ENCODE results near the gene RGS11.

The RGS11 gene

DNA sequence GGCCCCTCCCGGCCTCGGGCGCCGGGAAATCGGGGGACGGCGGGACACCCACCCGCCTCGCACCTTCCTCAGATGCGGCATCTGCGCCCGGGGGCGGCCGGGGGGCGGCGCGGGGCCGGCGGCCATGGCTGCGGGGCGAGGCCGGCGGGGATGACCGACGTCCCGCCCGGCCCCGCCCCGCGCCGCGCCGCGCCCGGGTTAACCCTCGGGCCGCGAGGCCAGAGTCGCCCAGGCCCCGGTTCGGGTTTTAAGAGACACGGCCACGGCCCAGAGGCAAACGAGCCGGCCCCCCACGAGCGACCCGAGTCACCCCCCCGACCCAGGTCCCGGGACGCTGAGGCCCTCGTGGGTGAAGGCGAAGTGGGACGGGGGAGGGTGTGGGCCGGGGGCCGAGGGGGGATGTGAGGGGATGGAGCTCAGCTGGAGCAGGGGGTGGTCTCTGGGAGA is at the start of gene RGS11:
RGS11 (minus strand) TSS at position 159 of the 447 bp plus-strand sequence; CDS start at position 126, 33 bp downstream.
- no peak for DNase-seq

GRCh38 chr16:324451-325334 is 48.9 kb upstream of the RGS11 start:
- peak; percentile 63 for DNase-seq

DNA sequence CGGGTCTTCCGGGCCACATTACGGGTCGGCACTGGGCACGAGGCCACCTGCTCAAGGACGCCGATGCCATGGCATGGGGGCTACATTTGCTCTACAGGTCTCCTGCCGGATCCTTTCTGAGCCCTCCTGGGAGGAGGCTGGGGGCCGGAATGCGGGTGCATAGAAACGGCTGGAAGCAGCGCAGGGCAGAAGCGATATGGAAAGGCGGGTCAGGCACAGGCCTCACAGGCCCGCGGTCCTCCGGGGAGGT is 48.4 kb upstream of the RGS11 start:
- no peak for DNase-seq

DNA sequence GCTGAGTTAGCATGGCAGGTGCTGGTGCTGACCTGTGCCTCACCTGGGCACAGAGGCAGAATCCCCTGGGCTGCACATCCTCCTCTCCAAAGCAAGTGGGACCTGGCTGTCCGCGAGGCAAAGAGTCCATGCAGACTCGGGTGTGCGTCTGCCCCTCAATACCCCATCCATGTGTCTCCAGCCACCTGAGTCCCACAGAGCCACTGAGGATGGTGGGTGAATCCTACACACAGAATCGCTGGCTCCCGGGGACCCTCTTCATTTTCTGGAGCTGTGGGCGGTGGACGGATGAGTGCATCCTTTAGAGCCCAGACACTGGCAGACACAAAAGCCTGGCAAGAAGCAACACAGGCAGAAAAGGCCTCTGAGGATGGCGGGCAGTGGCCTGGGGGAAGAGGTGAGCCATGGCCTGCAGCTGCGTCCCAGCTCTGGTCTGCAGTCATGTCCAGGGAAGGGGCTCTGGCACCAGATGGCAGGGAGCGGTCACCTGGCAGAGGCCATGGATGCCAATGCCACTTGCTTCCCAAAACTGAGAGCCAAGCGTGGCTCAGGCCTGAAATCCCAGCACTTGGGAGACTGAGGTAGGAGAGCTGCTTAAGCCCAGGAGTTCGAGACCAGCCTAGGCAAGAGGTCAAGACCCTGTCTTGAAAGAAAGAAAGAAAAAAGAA is 46.9 kb upstream of the RGS11 start:
- no peak for DNase-seq

GRCh38 chr16:321532-321931 is 45.8 kb upstream of the RGS11 start:
- no peak for DNase-seq

GRCh38 chr16:320206-320605 is 44.5 kb upstream of the RGS11 start:
- DNase-seq, result no peak

DNA sequence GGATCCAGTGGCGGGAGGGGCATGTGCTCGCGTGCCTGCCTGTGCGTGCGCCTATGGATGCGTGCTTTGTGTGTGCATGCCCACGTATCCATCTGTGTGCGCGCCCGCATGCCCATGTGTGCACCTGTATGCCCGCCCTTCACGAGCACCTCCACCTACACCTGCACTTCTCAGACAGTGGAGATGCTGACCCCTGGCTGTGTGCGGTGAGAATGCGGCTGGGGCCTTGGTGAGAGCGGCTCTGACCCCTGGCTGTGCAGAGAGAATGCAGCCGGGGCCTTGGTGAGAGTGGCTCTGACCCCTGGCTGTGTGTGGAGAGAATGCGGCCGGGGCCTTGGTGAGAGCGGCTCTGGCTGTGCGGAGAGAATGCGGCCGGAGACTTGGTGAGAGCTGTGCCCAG is 42.9 kb upstream of the RGS11 start:
- no peak for DNase-seq

GRCh38 chr16:317583-317982 is 41.8 kb upstream of the RGS11 start:
- DNase-seq, result no peak

DNA sequence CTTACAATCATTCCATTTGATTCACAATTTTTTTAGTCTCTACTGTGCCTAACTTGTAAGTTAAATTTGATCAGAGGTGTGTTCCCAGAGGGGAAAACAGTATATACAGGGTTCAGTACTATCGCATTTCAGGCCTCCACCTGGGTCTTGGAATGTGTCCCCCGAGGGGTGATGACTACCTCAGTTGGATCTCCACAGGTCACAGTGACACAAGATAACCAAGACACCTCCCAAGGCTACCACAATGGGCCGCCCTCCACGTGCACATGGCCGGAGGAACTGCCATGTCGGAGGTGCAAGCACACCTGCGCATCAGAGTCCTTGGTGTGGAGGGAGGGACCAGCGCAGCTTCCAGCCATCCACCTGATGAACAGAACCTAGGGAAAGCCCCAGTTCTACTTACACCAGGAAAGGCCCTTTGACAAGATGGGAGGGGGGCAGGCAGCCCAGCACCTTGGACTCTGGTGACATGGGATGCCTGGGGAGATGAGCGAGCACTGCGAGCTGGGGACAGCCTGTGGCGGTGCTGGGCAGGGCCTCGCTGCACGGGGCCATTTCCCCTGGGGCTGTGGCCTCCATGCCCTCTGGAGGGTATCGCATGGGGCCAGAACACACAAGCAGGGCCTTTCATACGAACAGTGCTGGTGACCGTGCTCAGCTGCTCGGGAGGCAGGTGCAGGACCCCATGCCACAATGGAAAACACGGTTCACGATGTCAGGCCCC is 41.2 kb upstream of the RGS11 start:
- DNase-seq, result no peak

DNA sequence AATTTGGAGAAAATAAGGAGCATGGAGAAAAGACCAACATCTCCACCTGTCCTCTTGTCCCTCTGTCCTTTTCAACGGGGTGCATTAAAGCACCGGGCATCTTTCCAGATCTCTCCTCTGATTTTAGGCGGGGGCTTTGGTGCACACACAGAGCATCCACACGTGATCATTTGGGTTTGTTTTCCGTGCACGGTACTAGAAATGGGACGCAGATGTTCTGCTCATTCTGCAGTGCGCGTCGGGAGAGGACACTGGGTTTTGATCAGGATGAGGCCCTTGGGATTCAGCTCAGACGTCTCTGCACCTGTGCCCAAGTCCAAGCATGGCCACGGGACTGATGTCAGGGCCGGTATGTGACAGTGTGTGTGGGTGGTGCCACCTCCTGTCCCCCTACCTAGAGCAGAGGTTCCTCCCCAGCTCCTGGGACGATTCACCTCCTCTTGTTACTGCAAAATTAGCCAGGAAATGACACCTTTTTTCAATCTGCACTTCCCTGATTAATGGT is 39.1 kb upstream of the RGS11 start:
- no peak for DNase-seq

DNA sequence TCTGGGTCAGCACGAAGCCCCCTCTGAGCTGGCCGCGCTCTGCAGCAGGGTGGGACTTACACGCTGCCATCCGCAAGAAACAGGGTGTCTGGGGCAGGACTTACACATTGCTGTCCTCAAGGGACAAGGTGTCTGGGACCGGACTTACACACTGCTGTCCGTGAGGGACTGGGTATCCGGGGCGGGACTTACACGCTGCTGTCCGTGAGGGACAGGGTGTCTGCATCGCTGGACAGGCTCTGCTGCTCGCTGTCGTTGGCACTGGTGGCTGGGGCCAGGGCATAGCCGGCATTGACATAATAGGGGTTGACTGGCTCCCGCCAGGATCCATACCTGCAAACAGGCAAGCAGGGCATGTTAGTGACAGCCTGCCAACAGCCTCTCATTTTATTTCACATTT is 38.6 kb upstream of the RGS11 start:
- no peak for DNase-seq

DNA sequence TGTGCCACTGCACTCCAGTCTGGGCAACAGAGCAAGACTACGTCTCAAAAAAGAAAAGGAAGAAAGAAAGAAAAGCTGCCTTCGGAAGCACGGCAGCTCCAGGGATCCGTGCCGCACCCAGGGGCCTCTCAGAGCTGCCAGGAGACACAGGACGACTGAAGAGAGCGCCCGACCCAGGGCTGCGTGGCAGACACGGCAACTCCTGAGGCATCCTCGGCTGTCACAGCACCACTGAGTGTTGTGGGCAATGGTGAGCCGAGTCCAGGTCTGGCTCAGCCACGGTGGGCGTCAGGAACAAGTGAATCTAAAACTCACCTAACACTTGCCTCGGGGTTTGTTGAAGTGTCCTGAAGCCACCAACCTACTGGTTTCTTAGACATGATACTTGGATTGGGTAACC is 36.0 kb upstream of the RGS11 start:
- DNase-seq, result no peak

DNA sequence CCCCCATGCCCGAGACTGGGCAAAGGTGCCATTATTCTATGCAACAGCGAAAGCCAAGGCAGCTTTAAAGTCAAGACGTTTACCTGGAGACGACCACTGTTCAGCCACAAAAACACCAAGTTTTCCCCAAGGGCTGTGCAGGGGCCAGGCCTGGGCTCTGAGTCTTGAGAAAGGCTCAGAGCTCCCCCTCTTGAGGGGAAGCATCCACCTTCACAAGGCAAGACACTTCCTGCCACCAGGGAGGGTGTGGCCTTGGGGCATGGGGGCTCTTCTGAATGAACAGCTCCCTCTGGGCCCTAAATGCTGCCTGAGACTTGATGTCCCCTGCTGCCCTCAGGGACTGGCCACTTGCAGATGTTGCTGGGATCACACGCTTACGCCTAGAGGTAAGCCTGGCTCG is 33.7 kb upstream of the RGS11 start:
- DNase-seq, result no peak

- no peak for DNase-seq
Measured at GRCh38 chr16:307691-308312, 32.1 kb upstream of the RGS11 start.

DNA sequence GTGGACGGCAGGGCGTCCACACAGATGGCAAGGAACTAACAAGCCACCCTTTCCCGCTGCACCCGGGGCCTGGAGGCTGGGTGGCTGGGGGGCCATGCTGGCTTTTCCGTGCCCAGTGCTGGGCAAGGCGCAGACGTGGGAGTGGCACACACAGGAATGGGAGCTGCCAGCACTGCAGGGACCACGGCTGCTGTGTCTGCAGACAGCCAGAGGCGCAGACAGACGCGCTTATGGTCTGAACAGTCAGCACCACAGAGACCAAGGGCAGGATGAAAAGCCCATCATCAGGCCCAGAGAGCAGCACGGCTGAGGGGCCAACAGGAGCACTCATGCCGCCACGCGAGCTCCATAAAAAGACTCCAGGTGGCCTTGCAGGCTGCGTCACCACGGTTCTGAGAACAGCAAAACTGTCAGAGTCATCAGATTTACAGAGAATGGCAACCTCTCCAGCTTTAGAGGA is 31.2 kb upstream of the RGS11 start:
- no peak for DNase-seq

DNA sequence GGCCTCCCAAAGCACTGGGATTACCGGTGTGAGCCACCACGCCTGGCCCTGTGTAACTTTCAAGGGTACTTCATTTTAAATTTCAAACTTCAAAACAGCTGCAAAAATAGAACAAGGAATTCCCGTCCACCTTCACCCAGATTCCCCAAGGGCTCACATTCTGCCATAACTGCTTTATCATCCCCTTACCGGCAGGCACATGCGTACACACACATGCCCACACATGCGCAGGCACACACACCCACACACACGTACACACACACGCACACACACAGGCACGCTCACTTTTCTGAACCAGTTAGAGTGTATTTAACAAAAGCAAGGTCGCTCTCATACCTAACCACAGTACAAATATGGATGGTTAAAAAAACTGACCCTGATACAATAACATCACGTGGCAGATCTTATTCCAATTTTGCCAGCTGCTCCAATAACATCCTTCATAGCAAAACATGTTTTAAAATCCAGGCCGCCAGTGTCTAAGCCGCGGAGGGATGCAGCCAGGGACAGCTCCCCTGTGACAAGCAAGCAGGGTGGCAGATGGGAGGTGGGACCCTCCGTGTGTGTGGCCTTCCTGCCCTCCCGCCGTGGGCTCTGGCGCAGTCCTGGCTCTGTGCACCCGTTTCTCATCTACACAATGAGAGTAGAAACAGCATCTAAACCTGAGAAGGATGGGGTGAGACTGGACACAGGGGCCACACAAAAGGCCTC is 30.3 kb upstream of the RGS11 start:
- no peak for DNase-seq

- no peak for DNase-seq
Measured at GRCh38 chr16:303760-304505, 28.2 kb upstream of the RGS11 start.

DNA sequence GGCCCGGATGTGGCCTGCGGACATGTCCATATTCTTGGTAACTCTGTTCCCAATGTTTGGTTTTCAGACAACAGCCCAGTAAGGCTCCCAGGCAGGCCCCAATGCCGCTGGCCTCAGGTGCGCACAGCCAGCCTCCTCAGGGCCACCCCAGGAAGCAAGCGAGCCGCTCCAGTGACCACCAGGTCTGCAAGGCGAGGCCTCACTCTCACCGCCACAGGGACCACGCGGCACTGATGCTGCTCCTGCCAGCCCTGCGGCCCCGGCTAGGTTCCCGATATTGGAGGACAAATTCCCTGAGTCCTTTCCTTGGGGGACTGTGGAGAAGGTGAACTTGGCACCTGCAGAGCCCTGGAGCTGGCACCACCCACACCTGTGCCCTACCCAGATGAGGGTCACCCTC is 26.2 kb upstream of the RGS11 start:
- DNase-seq, result no peak

DNA sequence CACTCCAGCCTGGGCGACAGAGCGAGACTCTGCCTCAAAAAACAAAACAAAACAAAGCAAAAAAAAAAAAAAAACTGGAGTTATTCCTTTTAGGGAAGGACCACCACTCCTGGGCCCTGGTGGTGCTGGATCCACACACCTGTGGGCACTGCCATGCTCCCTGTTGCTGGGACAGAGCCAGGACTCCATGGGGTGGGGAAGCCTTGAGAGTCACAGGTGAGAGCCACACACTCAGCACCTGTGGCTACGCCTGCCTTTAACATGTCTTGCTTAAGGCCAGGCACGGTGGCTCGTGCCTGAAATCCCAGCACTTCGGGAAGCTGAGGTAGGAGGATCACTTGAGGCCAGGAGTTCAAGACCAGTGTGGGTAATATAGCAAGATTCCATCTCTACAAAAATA is 25.5 kb upstream of the RGS11 start:
- DNase-seq, result no peak

DNA sequence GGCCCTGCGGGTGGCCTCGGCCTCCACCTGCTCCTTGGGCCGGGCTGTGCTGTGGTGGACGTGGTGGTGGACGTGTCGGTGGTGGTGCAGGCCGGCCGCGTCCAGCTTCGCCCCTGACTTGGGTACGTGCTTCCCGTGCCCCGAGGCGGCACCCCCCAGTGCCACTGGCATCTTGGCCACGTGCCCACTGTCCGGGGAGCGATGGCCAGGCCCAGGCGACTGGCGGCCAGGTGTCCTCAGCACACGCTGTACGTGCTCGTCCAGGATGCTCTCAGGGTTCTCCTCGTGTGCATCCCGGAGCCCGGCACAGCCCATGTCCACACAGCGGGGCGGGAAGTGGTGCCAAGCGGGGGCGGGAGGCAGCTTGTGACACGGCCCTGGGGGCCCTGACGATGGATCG is 22.1 kb upstream of the RGS11 start:
- no peak for DNase-seq

- no peak for DNase-seq
Measured at GRCh38 chr16:296806-297510, 21.2 kb upstream of the RGS11 start.

Measured in stimulated activated CD8-positive, alpha-beta memory T cell treated with anti-CD3 and anti-CD28 coated beads, Interleukin-4, amount 100 ng/mL, for 48 hours (primary cell).